GM23248 (cell line): ENCODE results near the gene ST3GAL3. TPM values are rescaled to one million over a fixed set of nuclear protein-coding genes. Genes with fewer than 3 reads are reported as not detected.
"Not testable (repeated sequence)": the region's sequence is repeated elsewhere in the genome, so short reads cannot be mapped to it uniquely, and the experiment has no call there.

ENCODE experiments used
- DNase-seq: peaks from one replicate; pipeline ENCODE4 v3.0.0-alpha.2; 2015
- H2AFZ ChIP-seq: fragments of 200-600 bp; sonication (generic); 2 replicates; pipeline ENCODE4 v1.6.1; 2016; ENCODE audit warnings: antibody characterized with exemption
- H3F3A ChIP-seq: fragments of 200-600 bp; sonication (generic); 2 replicates; pipeline ENCODE4 v1.6.1; 2016; ENCODE audit warnings: mild to moderate bottlenecking, antibody characterized with exemption, mixed run types; ENCODE audit not compliant: insufficient read depth
- H3K27ac ChIP-seq: fragments of 200-600 bp; sonication (generic); 2 replicates; pipeline ENCODE4 v1.5.1; 2016; ENCODE audit warnings: mild to moderate bottlenecking
- H3K27me3 ChIP-seq: fragments of 200-600 bp; sonication (generic); replicated peaks from 2 replicates; pipeline ENCODE4 v1.6.1; 2016; ENCODE audit warnings: mild to moderate bottlenecking; ENCODE audit not compliant: insufficient read depth
- H3K36me3 ChIP-seq: fragments of 200-600 bp; sonication (generic); 2 replicates; pipeline ENCODE4 v1.6.1; 2016; ENCODE audit warnings: low read depth, mild to moderate bottlenecking
- H3K4me1 ChIP-seq: fragments of 200-600 bp; sonication (generic); 2 replicates; pipeline ENCODE4 v1.6.1; 2016; ENCODE audit warnings: mild to moderate bottlenecking; ENCODE audit not compliant: insufficient read depth
- H3K4me2 ChIP-seq: fragments of 200-600 bp; sonication (generic); one replicate; pipeline ENCODE4 v1.6.1; 2016; ENCODE audit warnings: mild to moderate bottlenecking; ENCODE audit not compliant: unreplicated experiment
- H3K4me3 ChIP-seq: fragments of 200-600 bp; sonication (generic); 2 replicates; pipeline ENCODE4 v1.5.1; 2016; ENCODE audit warnings: mild to moderate bottlenecking
- H3K79me2 ChIP-seq: fragments of 200-600 bp; sonication (generic); 2 replicates; pipeline ENCODE4 v1.6.1; 2016; ENCODE audit warnings: mild to moderate bottlenecking; ENCODE audit not compliant: insufficient read depth
- H3K9ac ChIP-seq: fragments of 200-600 bp; sonication (generic); 2 replicates; pipeline ENCODE4 v1.6.1; 2016; ENCODE audit warnings: mild to moderate bottlenecking
- H3K9me2 ChIP-seq: fragments of 200-600 bp; sonication (generic); 2 replicates; pipeline ENCODE4 v1.6.1; 2016; ENCODE audit warnings: mixed run types, mild to moderate bottlenecking, moderate library complexity; ENCODE audit not compliant: insufficient read depth
- H3K9me3 ChIP-seq: fragments of 200-600 bp; sonication (generic); one replicate; pipeline ENCODE4 v1.6.1; 2017; ENCODE audit warnings: low read depth
- H4K20me1 ChIP-seq: fragments of 200-600 bp; sonication (generic); 2 replicates; pipeline ENCODE4 v1.6.0; 2016; ENCODE audit not compliant: insufficient read depth
- EZH2 ChIP-seq: fragments of 200-600 bp; sonication (generic); IDR thresholded peaks from 2 replicates; pipeline ENCODE4 v1.6.1; 2018; ENCODE audit warnings: antibody characterized with exemption, mild to moderate bottlenecking; ENCODE audit not compliant: insufficient read depth, poor library complexity, severe bottlenecking
- EZH2phosphoT487 ChIP-seq: fragments of 200-600 bp; sonication (generic); IDR thresholded peaks from 2 replicates; pipeline ENCODE4 v1.6.1; 2018; ENCODE audit warnings: antibody characterized with exemption, moderate library complexity, mild to moderate bottlenecking, low read depth; ENCODE audit not compliant: insufficient read depth
- WGBS, 2 experiments: methylation state at CpG; one replicate each; pipeline ENCODE4 v1.1.6; 2015 to 2017; ENCODE audit warnings: low lambda C conversion rate in 2 of 2, low coverage in 1 of 2; ENCODE audit errors: missing lambda C conversion rate in 2 of 2; 5-methylcytosine and 5-hydroxymethylcytosine counted together
- in situ Hi-C: fragments of 300-500 bp; cut with MboI; formaldehyde crosslinking; loops from 2 replicates; pipeline ENCODE4 v1.15.0; 2020
- polyA plus RNA-seq: library from polyadenylated mRNA; unstranded; fragments of >200 nt; fragmentation: Nextera tagmentation; extraction: Ambion mirVana; gene quantifications from 2 replicates; pipeline ENCODE4 v1.2.1, GENCODE V29; 2016
- total RNA-seq: library from RNA; depleted of rRNA; stranded (reverse); fragments of >200 nt; shearing (Covaris generic); gene quantifications from 2 replicates; pipeline ENCODE4 v1.2.3, GENCODE V29; 2014

Gene ST3GAL3
- total and polyA plus RNA-seq, 2 experiments from 2014 or later, result 9.7 to 13.8 TPM

- no peak overlapping the region for H2AFZ ChIP-seq
- H3K79me2 ChIP-seq, result peaks cover 86% of the 10 kb centered on the region
- H3K36me3 ChIP-seq, result no peaks in the 10 kb centered on the region
- H3K4me3 ChIP-seq, result no peak overlapping the region
- H3K9me2 ChIP-seq, result no peaks in the 10 kb centered on the region
- DNase-seq, result peak; percentile 76
- H3K9ac ChIP-seq, result 0 out of 2 replicates have a peak overlapping the region, but pooled peaks have one; percentile 30
- no peak overlapping the region for H3K4me2 ChIP-seq
- no peaks in the 10 kb centered on the region for H3F3A ChIP-seq
- in situ Hi-C loops, result no loop called here
- no peaks in the 10 kb centered on the region for H3K9me3 ChIP-seq
- H3K4me1 ChIP-seq, result 0 out of 2 replicates have a peak, but pooled peaks cover 15% of the 10 kb centered on the region
- H3K27ac ChIP-seq, result peak overlapping the region; percentile 56
- H4K20me1 ChIP-seq, result no peaks in the 10 kb centered on the region
- no peaks in the 10 kb centered on the region for H3K27me3 ChIP-seq
- TF ChIP-seq EZH2, result no peak
- TF ChIP-seq EZH2phosphoT487, result no peak
- WGBS, 2 experiments, result 80 to 83% methylated on average over 6 of the region's 6 CpGs
These were observed 11.7 kb downstream of the ST3GAL3 start for GRCh38 chr1:43719063-43719462.

DNA sequence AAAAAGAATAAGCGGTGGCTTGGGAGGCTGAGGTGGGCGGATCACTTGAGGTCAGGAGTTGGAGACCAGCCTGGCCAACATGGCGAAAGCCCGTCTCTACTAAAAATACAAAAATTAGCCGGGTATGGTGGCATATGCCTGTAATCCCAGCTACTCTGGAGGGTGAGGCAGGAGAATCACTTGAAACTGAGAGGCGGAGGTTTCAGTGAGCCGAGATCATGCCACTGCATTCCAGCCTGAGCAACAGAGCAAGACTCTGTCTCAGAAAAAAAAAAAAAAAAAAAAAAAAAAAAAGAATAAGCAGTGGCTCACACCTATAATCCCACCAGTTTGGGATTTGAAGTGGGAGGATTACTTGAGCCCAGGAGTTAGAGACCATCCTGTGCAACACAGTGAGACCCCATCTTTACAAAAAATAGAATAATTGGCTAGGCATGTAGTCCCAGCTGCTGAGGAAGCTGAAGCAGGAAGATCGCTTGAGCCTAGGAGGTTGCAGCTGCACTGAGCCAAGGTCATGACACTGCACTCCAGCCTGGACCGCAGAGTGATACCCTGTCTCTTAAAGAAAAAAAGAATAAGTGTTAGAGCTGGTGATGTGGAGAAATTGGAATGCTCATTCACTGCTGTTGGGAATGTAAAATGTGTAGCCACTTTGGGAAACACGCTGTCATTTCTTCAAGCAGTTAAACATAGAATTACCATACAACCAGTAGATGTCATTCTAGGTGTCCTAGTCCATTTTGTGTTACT is 12.5 kb downstream of the ST3GAL3 start:
- H2AFZ ChIP-seq, H3K27me3 ChIP-seq, H3K4me3 ChIP-seq, H3K9me2 ChIP-seq, H3F3A ChIP-seq, in situ Hi-C loops, H3K9ac ChIP-seq, H3K36me3 ChIP-seq, H4K20me1 ChIP-seq, H3K4me2 ChIP-seq, H3K9me3 ChIP-seq: not testable (repeated sequence)
- H3K27ac ChIP-seq, result peak overlapping the region; percentile 56; the same call in 1 of the 2 replicates
- 0 out of 2 replicates have a peak, but pooled peaks cover 15% of the 10 kb centered on the region for H3K4me1 ChIP-seq
- peaks cover 86% of the 10 kb centered on the region for H3K79me2 ChIP-seq
- DNase-seq, result peak; percentile 18
- WGBS, 2 experiments, result 95 to 98% methylated on average over 10 of the region's 10 CpGs

DNA sequence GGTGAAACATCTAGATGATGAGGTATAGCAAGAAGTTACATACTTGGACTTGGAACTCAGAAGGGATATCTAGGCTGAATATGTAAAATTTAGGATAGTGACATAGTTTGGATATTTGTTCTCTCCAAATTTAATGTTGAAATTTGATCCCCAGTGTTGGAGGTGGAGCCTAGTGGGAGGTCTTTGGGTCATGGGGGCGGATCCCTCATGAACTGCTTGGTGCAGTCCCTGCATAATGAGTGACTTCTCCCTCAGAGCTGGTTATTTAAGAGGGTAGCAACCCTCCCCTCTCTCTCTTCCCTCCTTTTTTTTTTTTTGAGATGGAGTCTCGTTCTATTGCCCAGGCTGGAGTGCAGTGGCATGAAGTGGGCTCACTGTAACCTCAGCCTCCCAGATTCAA is 15.5 kb downstream of the ST3GAL3 start:
- DNase-seq, result no peak
- H3K36me3 ChIP-seq, result no peaks in the 10 kb centered on the region
- H4K20me1 ChIP-seq, result no peaks in the 10 kb centered on the region
- no peak overlapping the region for H3K4me3 ChIP-seq
- WGBS, 2 experiments, result 96 to 97% methylated on average over 2 of the region's 2 CpGs
- H3K9me3 ChIP-seq, result no peaks in the 10 kb centered on the region
- H2AFZ ChIP-seq, result no peak overlapping the region
- peaks cover 85% of the 10 kb centered on the region for H3K79me2 ChIP-seq
- no peaks in the 10 kb centered on the region for H3K9me2 ChIP-seq
- no peak overlapping the region for H3K27ac ChIP-seq
- H3F3A ChIP-seq, result no peaks in the 10 kb centered on the region
- in situ Hi-C loops, result no loop called here
- TF ChIP-seq EZH2phosphoT487 (no peak), EZH2 (no peak)
- 0 out of 2 replicates have a peak, but pooled peaks cover 15% of the 10 kb centered on the region for H3K4me1 ChIP-seq
- no peaks in the 10 kb centered on the region for H3K27me3 ChIP-seq
- no peak overlapping the region for H3K4me2 ChIP-seq
- H3K9ac ChIP-seq, result no peak overlapping the region

- H3K9me3 ChIP-seq, result no peaks in the 10 kb centered on the region
- H3K4me1 ChIP-seq, result peaks cover 5% of the 10 kb centered on the region; the same call in 1 of the 2 replicates
- H3K4me3 ChIP-seq, result no peak overlapping the region
- DNase-seq, result peak; percentile 39
- no peaks in the 10 kb centered on the region for H3F3A ChIP-seq
- peaks cover 68% of the 10 kb centered on the region for H3K79me2 ChIP-seq
- TF ChIP-seq EZH2phosphoT487 (no peak), EZH2 (no peak)
- H3K36me3 ChIP-seq, result 0 out of 2 replicates have a peak, but pooled peaks cover 5% of the 10 kb centered on the region
- no peaks in the 10 kb centered on the region for H4K20me1 ChIP-seq
- 95 to 96% methylated on average over 4 of the region's 4 CpGs for WGBS, 2 experiments
- H3K27ac ChIP-seq, result no peak overlapping the region
- no peaks in the 10 kb centered on the region for H3K9me2 ChIP-seq
- no peak overlapping the region for H3K4me2 ChIP-seq
- in situ Hi-C loops, result no loop called here
- no peak overlapping the region for H2AFZ ChIP-seq
- H3K27me3 ChIP-seq, result no peaks in the 10 kb centered on the region
- H3K9ac ChIP-seq, result no peak overlapping the region
These were observed 22.6 kb downstream of the ST3GAL3 start for GRCh38 chr1:43729816-43730463.
